Left colon (tissue), 2 donors: ENCODE data around the gene PSKH1. TPM values are rescaled to one million over a fixed set of nuclear protein-coding genes. Genes with fewer than 3 reads are reported as not detected.
"Not testable (repeated sequence)": the region's sequence is repeated elsewhere in the genome, so short reads cannot be mapped to it uniquely, and the experiment has no call there.

ENCODE experiments used
- ATAC-seq: fragments of 200-7000 bp; cut with Tn5 transposase; one replicate; pipeline ENCODE4 v1.9.1; 2020; ENCODE audit warnings: mild to moderate bottlenecking, moderate library complexity
- DNase-seq, 2 donors: peaks; one replicate each; pipeline ENCODE4 v3.0.0-alpha.2; 2020
- intact Hi-C, 2 donors: fragments of 100-400 bp; cut with DNase I in 1 of 2; cut with micrococcal nuclease in 1 of 2; formaldehyde crosslinking; loops; one replicate each; pipeline versions ENCODE4 v1.11.2 to v1.14.0; 2022; cut with DNase I, micrococcal nuclease
- total RNA-seq, 2 donors: library from RNA; stranded (reverse); fragmentation: NEBNext Ultra II Directional; extraction: Animal tissue kit (Norgen Biotek cat#: 25700); gene quantifications; one replicate each; pipeline ENCODE4 v1.2.1, GENCODE V29; 2021
- donor health status: DM: no; HTN: no; CAD: no.
- donor health status: DM: yes; HTN: yes; CAD: no.

PSKH1 gene
- total RNA-seq, 2 donors from 2014 or later = 31.7 to 36.6 TPM

- DNase-seq, intact Hi-C loops: not testable (repeated sequence)
- peak; percentile 8 for ATAC-seq
Measured at GRCh38 chr16:67915496-67915769, 22.4 kb downstream of the PSKH1 start.

- DNase-seq (peak; percentile 62 to 65), ATAC-seq (peak; percentile 95)
- intact Hi-C loops = no loop called here
Measured at GRCh38 chr16:67915831-67916723, 23.0 kb downstream of the PSKH1 start.

DNA sequence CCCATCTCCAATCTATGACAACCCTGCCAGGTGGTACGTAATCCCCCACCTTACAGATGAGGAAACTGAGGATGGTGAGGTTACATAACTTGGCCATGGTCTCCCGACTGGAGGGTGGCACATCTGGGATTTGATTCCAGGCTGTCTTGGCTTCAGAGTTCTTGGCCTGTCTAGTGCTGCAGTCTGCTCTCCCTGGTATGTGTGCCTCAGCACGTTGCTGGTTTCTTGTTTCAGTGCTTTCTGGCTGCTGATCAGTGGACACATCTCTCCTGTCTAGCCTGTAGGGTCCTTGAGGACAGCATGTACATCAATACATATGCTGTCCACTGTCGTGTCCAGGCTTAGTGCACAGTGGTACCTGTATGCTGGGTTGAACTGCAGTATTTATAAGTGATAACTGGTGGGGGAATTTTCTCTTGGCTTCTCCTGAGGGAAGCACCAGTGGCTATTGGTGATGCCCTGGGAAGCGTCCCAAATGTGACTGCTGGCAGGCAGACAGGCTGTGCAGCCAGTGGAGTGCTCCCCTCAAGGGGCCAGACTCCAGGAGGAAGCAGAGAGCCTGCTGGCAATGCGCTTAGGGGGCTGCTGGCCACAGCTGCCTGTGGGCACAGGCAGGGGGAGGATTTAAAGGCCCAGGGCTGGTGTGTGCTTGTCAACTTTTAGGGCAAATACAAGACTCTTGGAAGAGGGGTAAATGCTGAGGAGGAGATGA is 24.2 kb downstream of the PSKH1 start:
- intact Hi-C loops = no loop called here
- ATAC-seq (no peak), DNase-seq (no peak)

GRCh38 chr16:67917852-67918236 is 24.8 kb downstream of the PSKH1 start:
- DNase-seq = no peak

DNA sequence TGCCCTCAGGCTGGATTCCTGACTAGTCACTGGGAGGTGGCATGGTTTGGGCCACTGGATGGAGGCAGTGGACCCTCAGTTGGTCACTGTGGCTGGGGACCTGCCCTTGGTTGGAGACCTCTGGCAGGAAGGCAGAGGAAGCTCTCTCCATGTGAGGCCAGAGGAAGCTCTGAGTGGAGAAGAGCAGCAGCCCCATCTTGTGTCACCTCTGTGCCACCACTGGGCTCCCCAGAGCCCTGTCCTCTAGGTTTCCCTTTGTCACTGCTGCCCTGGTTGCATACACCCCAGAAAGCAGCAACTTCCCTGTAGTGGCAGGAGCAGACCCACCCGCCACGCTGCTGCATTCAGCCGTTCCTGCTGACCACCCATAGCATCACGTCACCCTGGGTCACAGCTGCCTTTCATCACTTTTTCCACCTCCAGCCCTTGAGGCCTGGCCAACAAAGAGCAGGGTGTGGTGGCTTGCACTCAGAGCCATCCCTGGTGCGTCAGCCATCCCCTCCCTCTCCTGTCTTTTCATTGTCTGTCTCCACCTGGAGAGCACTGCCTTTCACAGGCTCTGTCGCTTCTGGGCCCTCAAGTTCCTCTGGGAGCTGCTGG is 26.7 kb downstream of the PSKH1 start:
- intact Hi-C loops = loop anchor here in 1 of 2 donors (10.0 kb wide), 1 partner anchor 105 kb away; no protein-coding TSS in a partner anchor
- ATAC-seq = no peak
- no peak for DNase-seq

More at GRCh38 chr16:67917852-67918236, 24.8 kb downstream of the PSKH1 start:
- ATAC-seq = no peak
- intact Hi-C loops = no loop called here

DNA sequence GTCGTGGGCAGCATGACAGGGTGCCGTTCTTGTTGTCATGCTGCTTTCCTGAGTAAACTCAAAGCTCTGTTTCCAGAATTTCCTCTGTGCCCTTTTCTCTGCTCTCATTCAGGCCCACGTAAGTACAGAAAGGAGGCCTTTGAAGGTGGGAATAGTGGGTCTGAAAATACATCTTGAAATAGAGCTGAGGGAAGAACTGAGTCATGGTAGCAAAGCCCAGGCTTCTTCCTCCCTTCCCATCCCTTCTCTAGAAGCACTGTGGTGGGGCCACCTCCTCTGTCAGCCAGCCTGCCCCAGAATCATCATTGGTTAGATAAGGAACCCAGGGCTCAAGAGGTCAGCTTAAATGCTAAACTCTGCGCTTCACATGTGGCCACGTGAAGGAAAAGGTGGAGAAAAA is 29.2 kb downstream of the PSKH1 start:
- ATAC-seq (no peak), DNase-seq (no peak)
- intact Hi-C loops = loop anchor here in 1 of 2 donors (10.0 kb wide), 1 partner anchor 107 kb away; no protein-coding TSS in a partner anchor

GRCh38 chr16:67922740-67923139 is 29.7 kb downstream of the PSKH1 start:
- ATAC-seq (no peak), DNase-seq (no peak)
- intact Hi-C loops = loop anchor here in 1 of 2 donors (10.0 kb wide), 1 partner anchor 108 kb away; no protein-coding TSS in a partner anchor

GRCh38 chr16:67923414-67924116 is 30.5 kb downstream of the PSKH1 start:
- DNase-seq (no peak), ATAC-seq (no peak)
- intact Hi-C loops = loop anchor here in 1 of 2 donors (10.0 kb wide), 1 partner anchor 109 kb away; no protein-coding TSS in a partner anchor

GRCh38 chr16:67924140-67924906 is 31.3 kb downstream of the PSKH1 start:
- DNase-seq (no peak), ATAC-seq (no peak)
- intact Hi-C loops = loop anchor here in 1 of 2 donors (10.0 kb wide), 1 partner anchor 110 kb away; no protein-coding TSS in a partner anchor

DNA sequence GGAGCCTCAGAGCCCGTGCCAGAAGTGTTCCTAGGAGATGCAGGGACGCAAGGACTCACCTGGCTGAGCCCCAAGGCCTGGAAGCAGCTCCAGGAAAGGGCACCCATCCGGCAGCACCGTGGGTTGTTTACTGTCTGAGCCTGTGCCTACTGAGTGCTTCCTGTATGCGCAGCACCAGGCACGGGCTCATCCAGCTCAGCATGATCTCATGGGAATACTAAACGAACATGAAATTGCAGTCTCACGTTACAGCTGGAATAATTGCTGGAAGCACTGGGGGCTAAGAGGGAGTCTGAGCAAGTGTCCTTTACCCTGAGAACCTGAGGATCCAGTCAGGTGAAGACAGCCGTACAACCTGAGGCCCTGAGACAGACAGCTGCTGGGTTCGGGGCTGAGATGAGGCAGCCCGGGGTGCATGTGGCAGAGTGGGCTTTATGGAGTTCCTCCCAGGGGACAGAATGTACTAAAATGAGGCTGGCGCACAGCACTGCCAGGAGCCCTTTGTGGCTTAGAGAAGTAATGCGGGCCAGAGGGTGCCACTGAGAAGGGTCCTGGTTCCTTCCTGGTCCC is 33.2 kb downstream of the PSKH1 start:
- no peak for DNase-seq
- no peak for ATAC-seq
- intact Hi-C loops = loop anchor here in 1 of 2 donors (5.0 to 10.0 kb wide), 2 partner anchors 39 to 111 kb away; no protein-coding TSS in a partner anchor

DNA sequence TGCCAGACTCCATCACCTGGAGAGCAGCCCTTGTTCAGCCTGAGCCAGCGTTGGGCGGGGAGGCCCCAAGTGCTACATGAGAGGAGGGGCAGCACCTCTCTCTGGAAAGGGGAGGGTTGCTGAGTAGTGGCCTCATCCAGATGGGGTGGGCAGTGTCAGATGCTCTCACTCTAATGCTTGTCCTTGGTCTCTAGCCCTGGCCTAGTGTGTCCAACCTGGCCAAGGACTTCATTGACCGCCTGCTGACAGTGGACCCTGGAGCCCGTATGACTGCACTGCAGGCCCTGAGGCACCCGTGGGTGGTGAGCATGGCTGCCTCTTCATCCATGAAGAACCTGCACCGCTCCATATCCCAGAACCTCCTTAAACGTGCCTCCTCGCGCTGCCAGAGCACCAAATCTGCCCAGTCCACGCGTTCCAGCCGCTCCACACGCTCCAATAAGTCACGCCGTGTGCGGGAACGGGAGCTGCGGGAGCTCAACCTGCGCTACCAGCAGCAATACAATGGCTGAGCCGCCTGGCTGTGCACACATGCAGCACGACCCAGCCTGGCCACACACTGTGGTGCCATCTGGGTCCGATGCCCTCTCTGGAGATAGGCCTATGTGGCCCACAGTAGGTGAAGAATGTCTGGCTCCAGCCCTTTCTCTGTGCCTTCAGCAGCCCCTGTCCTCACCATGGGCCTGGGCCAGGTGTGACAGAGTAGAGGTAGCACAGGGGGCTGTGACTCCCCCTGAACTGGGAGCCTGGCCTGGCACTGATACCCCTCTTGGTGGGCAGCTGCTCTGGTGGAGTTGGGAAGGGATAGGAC is 34.3 kb downstream of the PSKH1 start:
- DNase-seq (no peak), ATAC-seq (no peak)
- intact Hi-C loops = loop anchor here in 1 of 2 donors (5.0 to 10.0 kb wide), 2 partner anchors 40 to 113 kb away; no protein-coding TSS in a partner anchor

DNA sequence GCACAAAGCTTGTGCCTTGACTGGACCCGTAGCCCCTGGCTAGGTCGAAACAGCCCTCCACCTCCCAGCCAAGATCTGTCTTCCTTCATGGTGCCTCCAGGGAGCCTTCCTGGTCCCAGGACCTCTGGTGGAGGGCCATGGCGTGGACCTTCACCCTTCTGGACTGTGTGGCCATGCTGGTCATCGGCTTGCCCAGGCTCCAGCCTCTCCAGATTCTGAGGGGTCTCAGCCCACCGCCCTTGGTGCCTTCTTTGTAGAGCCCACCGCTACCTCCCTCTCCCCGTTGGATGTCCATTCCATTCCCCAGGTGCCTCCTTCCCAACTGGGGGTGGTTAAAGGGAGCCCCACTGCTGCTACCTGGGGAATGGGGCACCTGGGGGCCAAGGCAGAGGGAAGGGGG is 35.1 kb downstream of the PSKH1 start:
- intact Hi-C loops = loop anchor here in 1 of 2 donors (5.0 to 10.0 kb wide), 2 partner anchors 41 to 113 kb away; no protein-coding TSS in a partner anchor
- DNase-seq = no peak
- peak; percentile 4 for ATAC-seq

DNA sequence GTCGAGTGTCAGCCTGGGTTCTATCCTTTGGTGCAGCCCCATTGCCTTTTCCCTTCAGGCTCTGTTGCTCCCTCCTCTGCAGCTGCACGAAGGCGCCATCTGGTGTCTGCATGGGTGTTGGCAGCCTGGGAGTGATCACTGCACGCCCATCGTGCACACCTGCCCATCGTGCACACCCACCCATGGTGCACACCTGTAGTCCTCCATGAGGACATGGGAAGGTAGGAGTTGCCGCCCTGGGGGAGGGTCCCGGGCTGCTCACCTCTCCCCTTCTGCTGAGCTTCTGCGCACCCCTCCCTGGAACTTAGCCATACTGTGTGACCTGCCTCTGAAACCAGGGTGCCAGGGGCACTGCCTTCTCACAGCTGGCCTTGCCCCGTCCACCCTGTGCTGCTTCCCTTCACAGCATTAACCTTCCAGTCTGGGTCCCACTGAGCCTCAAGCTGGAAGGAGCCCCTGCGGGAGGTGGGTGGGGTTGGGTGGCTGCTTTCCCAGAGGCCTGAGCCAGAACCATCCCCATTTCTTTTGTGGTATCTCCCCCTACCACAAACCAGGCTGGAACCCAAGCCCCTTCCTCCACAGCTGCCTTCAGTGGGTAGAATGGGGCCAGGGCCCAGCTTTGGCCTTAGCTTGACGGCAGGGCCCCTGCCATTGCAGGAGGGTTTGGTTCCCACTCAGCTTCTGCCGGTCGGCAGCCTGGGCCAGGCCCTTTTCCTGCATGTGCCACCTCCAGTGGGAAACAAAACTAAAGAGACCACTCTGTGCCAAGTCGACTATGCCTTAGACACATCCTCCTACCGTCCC is 35.7 kb downstream of the PSKH1 start:
- intact Hi-C loops = loop anchor here in 1 of 2 donors (5.0 to 10.0 kb wide), 2 partner anchors 41 to 114 kb away; no protein-coding TSS in a partner anchor
- DNase-seq = peak; percentile 63 to 80
- ATAC-seq = peak; percentile 78

DNA sequence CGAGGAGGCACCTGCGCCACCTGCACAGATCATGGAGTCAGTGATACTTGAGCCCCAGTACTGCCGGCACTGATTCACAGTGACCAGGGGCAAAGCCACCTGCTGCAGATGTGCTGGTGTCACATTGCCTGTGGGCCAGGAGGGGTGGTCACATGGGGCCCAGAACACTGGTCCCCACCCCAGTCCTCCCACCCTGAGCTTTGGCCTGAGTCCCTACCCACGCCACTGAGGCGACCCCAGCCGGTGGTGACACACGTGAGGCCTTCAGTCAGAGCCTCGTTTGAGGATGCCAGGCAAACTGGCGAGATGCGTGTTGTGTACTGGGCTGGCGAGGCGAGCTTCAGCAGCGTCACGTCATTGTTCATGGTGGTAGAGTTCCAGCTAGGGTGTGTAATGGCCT is 37.1 kb downstream of the PSKH1 start:
- DNase-seq (no peak), ATAC-seq (no peak)

DNA sequence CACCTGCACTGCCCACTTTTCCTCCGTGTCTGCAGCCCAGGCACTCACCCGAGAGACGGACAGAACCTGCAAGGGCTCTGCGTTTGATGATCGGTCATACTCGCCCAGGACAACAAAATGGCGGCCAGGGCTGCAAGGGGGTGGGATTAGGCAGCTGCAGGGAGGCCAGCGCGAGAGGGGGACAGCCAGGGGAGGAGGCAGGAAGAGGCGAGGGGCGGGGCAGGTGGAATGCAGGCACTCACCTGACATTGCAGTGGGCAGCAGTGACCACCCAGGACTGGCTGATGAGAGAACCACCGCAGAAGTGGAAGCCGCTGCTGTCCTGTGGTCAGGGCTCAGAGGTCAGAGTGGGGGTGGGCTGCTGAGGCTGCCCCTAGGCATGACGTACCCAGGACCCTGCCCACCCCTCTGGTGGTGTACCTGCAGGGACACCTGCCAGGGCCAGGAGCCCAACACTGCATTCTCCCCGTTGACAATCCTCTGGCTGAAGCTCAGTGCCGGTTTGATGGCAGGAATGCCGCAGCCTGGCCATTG is 37.7 kb downstream of the PSKH1 start:
- peak in 1 of 2 donors; percentile 14 for DNase-seq
- ATAC-seq = no peak
- intact Hi-C loops = no loop called here

More for the DNA sequence above, 37.1 kb downstream of the PSKH1 start:
- intact Hi-C loops = no loop called here
